Astrocyte of the spinal cord (primary cell): ENCODE results near the gene KPNA2.
A peak's percentile ranks its signal among the peaks of the same experiment; 100 is the strongest.
"Not testable (repeated sequence)": the region's sequence is repeated elsewhere in the genome, so short reads cannot be mapped to it uniquely, and the experiment has no call there.

Experiments
- DNase-seq: peaks from one replicate; pipeline ENCODE4 v3.0.0; 2011; ENCODE audit warnings: low read depth, low spot score
- H3K4me3 ChIP-seq: 2 replicates; pipeline ENCODE4 v1.5.1; 2011; ENCODE audit warnings: low read depth, mild to moderate bottlenecking, low read length, moderate library complexity
- CTCF ChIP-seq: IDR thresholded peaks from 2 replicates; pipeline ENCODE4 v1.5.1; 2012; ENCODE audit warnings: low read depth, mild to moderate bottlenecking, low read length, inconsistent platforms
- in situ Hi-C: cut with HindIII; loops from 2 replicates; pipeline ENCODE4 v1.10.0; 2017; ENCODE audit warnings: low sequenced_read_pairs

KPNA2 gene

GRCh38 chr17:68020409-68020756, 15.2 kb upstream of the KPNA2 start:
- no peak for TF ChIP-seq CTCF
- DNase-seq, result no peak
- peak overlapping the region; percentile 56 for H3K4me3 ChIP-seq
- in situ Hi-C loops, result no loop called here

GRCh38 chr17:68020791-68021190, 14.7 kb upstream of the KPNA2 start:
- in situ Hi-C loops, result not testable (repeated sequence)
- peak overlapping the region; percentile 56 for H3K4me3 ChIP-seq

DNA sequence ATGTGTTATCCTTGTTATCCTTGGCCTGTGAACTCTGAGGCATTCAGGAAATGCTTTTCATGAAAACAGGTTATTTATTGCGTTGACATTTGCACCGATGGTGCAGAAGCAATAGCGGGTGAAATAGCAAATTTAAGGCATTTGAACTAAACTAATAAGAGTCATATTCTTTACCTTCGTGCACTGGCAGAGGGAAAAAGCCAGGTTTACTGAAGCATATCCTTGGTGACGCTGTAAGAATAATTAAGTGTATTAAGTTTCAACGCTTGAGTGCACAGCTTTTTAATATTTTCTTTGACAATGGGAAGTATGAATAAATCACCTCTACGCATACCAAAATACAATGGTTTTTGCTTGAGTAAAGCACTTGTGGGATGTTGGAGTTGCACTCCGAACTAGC, 13.6 kb upstream of the KPNA2 start:
- DNase-seq, result no peak
- in situ Hi-C loops, result no loop called here
- no peak for TF ChIP-seq CTCF
- no peak overlapping the region for H3K4me3 ChIP-seq

More at GRCh38 chr17:68020791-68021190, 14.7 kb upstream of the KPNA2 start:
- not testable (repeated sequence) for DNase-seq

GRCh38 chr17:68022547-68022946, 13.0 kb upstream of the KPNA2 start:
- H3K4me3 ChIP-seq, DNase-seq, in situ Hi-C loops: not testable (repeated sequence)

DNA sequence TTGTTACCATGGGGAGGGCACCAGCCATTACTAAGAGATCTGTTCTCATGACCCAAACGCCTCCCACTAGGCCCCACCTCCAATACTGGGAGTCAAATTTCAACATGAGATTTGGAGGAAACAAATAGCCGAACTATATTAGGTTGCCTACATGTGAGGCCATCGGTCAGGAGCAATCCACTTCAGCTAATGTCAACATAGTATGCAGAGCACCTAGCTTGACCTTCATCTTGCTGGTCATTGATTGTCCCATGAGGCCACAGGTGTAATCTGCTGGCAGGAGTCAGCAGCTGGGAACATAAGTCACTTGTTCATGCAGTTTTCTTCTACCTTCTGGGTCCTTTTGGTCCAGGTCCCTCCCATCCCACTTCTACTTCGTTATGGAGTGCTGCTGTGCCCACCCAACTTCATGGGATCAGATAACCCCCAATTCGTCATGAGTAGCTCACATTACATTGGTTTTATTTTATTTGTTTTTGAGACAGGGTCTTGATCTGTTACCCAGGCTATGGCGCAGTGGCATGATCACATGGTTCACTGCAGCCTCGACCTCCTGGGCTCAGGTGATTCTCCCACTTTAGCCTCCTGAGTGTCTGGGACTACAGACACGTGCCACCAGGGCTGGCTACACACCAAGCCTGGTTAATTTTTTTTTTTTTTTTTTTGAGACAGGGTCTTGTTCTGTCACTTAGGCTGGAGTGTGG, 5.9 kb upstream of the KPNA2 start:
- in situ Hi-C loops, result no loop called here
- no peak for TF ChIP-seq CTCF
- H3K4me3 ChIP-seq, result no peak overlapping the region
- DNase-seq, result no peak

DNA sequence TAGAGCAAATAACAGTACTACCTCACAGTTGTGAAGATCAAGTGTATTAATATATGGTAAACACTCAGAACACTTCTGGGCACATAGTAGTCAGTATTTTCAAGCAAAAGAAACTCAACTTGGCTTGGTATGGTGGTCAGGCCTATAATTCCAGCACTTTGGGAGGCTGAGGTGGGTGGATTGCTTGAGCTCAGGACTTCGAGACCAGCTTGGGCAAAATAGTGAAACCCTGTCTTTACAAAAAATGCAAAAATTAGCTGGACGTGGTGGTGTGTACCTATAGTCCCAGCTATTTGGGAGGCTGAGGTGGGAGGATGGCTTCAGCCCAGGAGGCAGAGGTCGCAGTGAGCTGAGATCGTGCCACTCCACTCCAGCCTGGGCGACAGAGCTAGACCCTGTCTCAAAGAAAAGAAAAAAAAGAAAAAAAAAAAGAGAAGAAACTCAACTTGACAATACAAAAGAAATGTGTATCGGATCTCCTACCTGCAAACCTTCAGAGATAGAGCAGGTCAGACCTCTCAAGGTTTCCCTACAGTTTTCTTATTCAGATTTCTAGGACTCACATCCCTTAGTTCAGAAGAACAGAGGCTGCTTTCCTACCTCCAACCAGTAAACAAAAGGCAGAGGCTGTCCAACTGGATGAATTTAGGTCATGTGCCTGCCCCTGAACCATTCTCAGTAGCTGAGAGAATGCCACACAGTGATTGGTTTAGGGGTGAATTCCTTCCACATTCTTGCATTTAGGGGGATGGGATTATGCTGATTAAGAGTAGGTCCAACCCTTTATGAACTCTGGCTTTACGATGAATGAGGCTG, 1.7 kb upstream of the KPNA2 start:
- DNase-seq, result peak; percentile 60
- no peak overlapping the region for H3K4me3 ChIP-seq
- TF ChIP-seq CTCF, result no peak
- in situ Hi-C loops, result no loop called here

DNA sequence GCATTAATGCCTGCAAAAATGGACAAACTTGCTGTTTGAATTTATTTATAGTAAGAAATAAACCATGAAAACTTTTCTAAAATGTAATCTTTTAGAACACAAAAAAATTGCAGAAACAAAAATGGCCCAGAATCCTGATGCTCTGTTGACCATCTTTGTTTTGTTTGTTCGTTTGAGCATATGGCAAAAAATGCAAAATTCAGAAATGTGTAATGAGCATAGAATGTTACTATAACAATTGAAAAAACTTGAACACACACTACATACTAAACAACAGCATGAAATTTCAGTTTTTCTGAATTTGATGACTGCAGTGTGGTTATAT, 1.1 kb upstream of the KPNA2 start:
- no peak for TF ChIP-seq CTCF
- in situ Hi-C loops, result no loop called here
- H3K4me3 ChIP-seq, result no peak overlapping the region
- no peak for DNase-seq
